Osteocyte (in vitro differentiated cells): ENCODE data around the gene RELL1. TPM values are rescaled to one million over a fixed set of nuclear protein-coding genes. Genes with fewer than 3 reads are reported as not detected.

Experiments used
- DNase-seq: peaks from one replicate; pipeline ENCODE4 v3.0.0; 2021; ENCODE audit warnings: mixed read lengths; ENCODE audit not compliant: unreplicated experiment; ENCODE audit errors: extremely low spot score
- H3K27ac Mint-ChIP-seq: one replicate; pipeline ENCODE4 v1.8.0; 2021; ENCODE audit warnings: mild to moderate bottlenecking, mixed read lengths; ENCODE audit not compliant: unreplicated experiment
- H3K27me3 Mint-ChIP-seq: one replicate; pipeline ENCODE4 v1.8.0; 2021; ENCODE audit warnings: mixed read lengths; ENCODE audit not compliant: unreplicated experiment
- H3K36me3 Mint-ChIP-seq: one replicate; pipeline ENCODE4 v1.8.0; 2021; ENCODE audit warnings: mixed read lengths; ENCODE audit not compliant: unreplicated experiment
- H3K4me1 Mint-ChIP-seq: one replicate; pipeline ENCODE4 v1.8.0; 2021; ENCODE audit warnings: mixed read lengths; ENCODE audit not compliant: unreplicated experiment
- H3K4me3 Mint-ChIP-seq: one replicate; pipeline ENCODE4 v1.8.0; 2021; ENCODE audit warnings: mild to moderate bottlenecking, moderate library complexity, mixed read lengths; ENCODE audit not compliant: unreplicated experiment
- H3K9me3 Mint-ChIP-seq: one replicate; pipeline ENCODE4 v1.8.0; 2021; ENCODE audit warnings: mixed read lengths; ENCODE audit not compliant: unreplicated experiment
- total RNA-seq: library from RNA; stranded (reverse); gene quantifications from 2 replicates; pipeline ENCODE4 v1.2.1, GENCODE V29; 2021
- TF ChIP-seq, protein P1 (sequence below): fragments of 200-600 bp; sonication (generic); IDR thresholded peaks from 2 replicates; pipeline ENCODE4 v1.5.0; 2021; ENCODE audit warnings: antibody characterized with exemption, mild to moderate bottlenecking, moderate library complexity

Gene RELL1
- total RNA-seq, 1 donor from 2014 or later, result 15.6 TPM

GRCh38 chr4:37697566-37697965 lies 11.4 kb upstream of the RELL1 start:
- H3K27me3 Mint-ChIP-seq, result peaks cover 6% of the 10 kb centered on the region
- H3K36me3 Mint-ChIP-seq, result no peaks in the 10 kb centered on the region
- H3K27ac Mint-ChIP-seq, result no peak overlapping the region
- no peak overlapping the region for H3K4me3 Mint-ChIP-seq
- H3K4me1 Mint-ChIP-seq, result peaks cover 8% of the 10 kb centered on the region
- H3K9me3 Mint-ChIP-seq, result no peaks in the 10 kb centered on the region
- no peak for DNase-seq
- TF ChIP-seq, protein P1, sequence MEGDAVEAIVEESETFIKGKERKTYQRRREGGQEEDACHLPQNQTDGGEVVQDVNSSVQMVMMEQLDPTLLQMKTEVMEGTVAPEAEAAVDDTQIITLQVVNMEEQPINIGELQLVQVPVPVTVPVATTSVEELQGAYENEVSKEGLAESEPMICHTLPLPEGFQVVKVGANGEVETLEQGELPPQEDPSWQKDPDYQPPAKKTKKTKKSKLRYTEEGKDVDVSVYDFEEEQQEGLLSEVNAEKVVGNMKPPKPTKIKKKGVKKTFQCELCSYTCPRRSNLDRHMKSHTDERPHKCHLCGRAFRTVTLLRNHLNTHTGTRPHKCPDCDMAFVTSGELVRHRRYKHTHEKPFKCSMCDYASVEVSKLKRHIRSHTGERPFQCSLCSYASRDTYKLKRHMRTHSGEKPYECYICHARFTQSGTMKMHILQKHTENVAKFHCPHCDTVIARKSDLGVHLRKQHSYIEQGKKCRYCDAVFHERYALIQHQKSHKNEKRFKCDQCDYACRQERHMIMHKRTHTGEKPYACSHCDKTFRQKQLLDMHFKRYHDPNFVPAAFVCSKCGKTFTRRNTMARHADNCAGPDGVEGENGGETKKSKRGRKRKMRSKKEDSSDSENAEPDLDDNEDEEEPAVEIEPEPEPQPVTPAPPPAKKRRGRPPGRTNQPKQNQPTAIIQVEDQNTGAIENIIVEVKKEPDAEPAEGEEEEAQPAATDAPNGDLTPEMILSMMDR, result no peak

- no peaks in the 10 kb centered on the region for H3K36me3 Mint-ChIP-seq
- TF ChIP-seq, protein P1, result no peak
- H3K4me1 Mint-ChIP-seq, result peaks cover 8% of the 10 kb centered on the region
- H3K27ac Mint-ChIP-seq, result no peak overlapping the region
- no peak for DNase-seq
- H3K4me3 Mint-ChIP-seq, result no peak overlapping the region
- no peaks in the 10 kb centered on the region for H3K9me3 Mint-ChIP-seq
- no peaks in the 10 kb centered on the region for H3K27me3 Mint-ChIP-seq
Measured at GRCh38 chr4:37693450-37694190, 7.4 kb upstream of the RELL1 start.

DNA sequence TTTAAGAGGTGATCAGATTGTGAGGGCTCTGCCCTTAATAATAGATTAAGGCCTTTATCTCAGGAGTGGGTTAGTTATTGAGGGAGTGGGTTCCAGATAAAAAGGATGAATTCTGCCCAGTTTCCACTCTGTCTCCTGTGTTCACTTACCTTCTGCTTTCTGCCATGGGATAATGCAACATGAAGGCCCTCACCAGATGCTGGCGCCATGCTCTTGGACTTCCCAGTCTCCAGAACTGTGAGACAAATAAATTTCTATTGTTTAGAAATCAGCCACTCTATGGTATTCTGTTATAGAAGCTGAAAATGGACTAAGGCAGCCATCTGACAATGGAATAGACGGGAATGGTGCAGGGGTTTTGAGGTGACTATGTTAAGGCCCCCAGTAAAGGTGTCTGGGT lies 6.9 kb upstream of the RELL1 start:
- Mint-ChIP-seq H3K27ac (no peak overlapping the region), H3K27me3 (no peaks in the 10 kb centered on the region)

GRCh38 chr4:37690976-37691375 lies 4.8 kb upstream of the RELL1 start:
- no peak for DNase-seq
- no peaks in the 10 kb centered on the region for H3K27me3 Mint-ChIP-seq
- no peaks in the 10 kb centered on the region for H3K36me3 Mint-ChIP-seq
- H3K4me3 Mint-ChIP-seq, result no peak overlapping the region
- no peak overlapping the region for H3K27ac Mint-ChIP-seq
- H3K9me3 Mint-ChIP-seq, result no peaks in the 10 kb centered on the region
- H3K4me1 Mint-ChIP-seq, result peaks cover 12% of the 10 kb centered on the region
- TF ChIP-seq, protein P1, result no peak

More for the DNA sequence above, 6.9 kb upstream of the RELL1 start:
- Mint-ChIP-seq H3K9me3 (no peaks in the 10 kb centered on the region), H3K36me3 (no peaks in the 10 kb centered on the region), H3K4me3 (no peak overlapping the region), H3K4me1 (peaks cover 8% of the 10 kb centered on the region)
- TF ChIP-seq, protein P1, result no peak
- DNase-seq, result no peak

GRCh38 chr4:37689353-37690095 lies 3.3 kb upstream of the RELL1 start:
- DNase-seq, result no peak
- no peak overlapping the region for H3K27ac Mint-ChIP-seq
- H3K4me1 Mint-ChIP-seq, result peaks cover 20% of the 10 kb centered on the region
- TF ChIP-seq, protein P1, result no peak
- no peaks in the 10 kb centered on the region for H3K36me3 Mint-ChIP-seq
- H3K4me3 Mint-ChIP-seq, result no peak overlapping the region
- no peaks in the 10 kb centered on the region for H3K27me3 Mint-ChIP-seq
- H3K9me3 Mint-ChIP-seq, result no peaks in the 10 kb centered on the region
